Activated CD4-positive, alpha-beta T cell treated with anti-CD3 and anti-CD28 coated beads, Interleukin-2, amount 50 U/mL, for 1 hour (primary cell): ENCODE measurements around the gene ANKRD36B.
"Not testable (repeated sequence)": the region's sequence is repeated elsewhere in the genome, so short reads cannot be mapped to it uniquely, and the experiment has no call there.

Experiments used
- DNase-seq: peaks from one replicate; pipeline ENCODE4 v3.0.0-alpha.2; 2020

The ANKRD36B gene

GRCh38 chr2:97548536-97548935, 41.1 kb downstream of the ANKRD36B start:
- DNase-seq, result not testable (repeated sequence)

GRCh38 chr2:97546711-97547110, 43.0 kb downstream of the ANKRD36B start:
- DNase-seq, result no peak

- not testable (repeated sequence) for DNase-seq
These were observed 44.8 kb downstream of the ANKRD36B start for GRCh38 chr2:97544911-97545310.

GRCh38 chr2:97525904-97526303, 63.8 kb downstream of the ANKRD36B start:
- not testable (repeated sequence) for DNase-seq

- DNase-seq, result not testable (repeated sequence)
These were observed 65.9 kb downstream of the ANKRD36B start for GRCh38 chr2:97523816-97524215.

GRCh38 chr2:97522916-97523555, 66.6 kb downstream of the ANKRD36B start:
- DNase-seq, result not testable (repeated sequence)

- not testable (repeated sequence) for DNase-seq
These were observed 94.0 kb downstream of the ANKRD36B start for GRCh38 chr2:97495651-97496050.

GRCh38 chr2:97490141-97490540, 99.5 kb downstream of the ANKRD36B start:
- DNase-seq, result not testable (repeated sequence)
